ENCODE measurements around the gene CCL7.
"Not testable (repeated sequence)": the region's sequence is repeated elsewhere in the genome, so short reads cannot be mapped to it uniquely, and the experiment has no call there.

CCL7 gene

DNA sequence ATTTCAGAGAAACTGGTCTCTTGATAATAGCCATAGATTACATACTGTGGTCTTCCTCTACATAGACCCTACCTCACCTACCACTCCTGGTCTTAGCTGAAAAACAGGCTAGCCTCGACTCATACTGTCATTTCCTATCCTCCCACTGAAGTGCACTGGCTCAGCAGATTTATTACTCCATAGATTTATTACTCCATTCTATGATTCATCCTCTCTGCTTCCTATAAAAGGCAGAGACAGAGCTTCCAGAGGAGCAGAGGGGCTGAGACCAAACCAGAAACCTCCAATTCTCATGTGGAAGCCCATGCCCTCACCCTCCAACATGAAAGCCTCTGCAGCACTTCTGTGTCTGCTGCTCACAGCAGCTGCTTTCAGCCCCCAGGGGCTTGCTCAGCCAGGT is at the start of gene CCL7:
CCL7 (plus strand) TSS at position 253 of the 400 bp plus-strand sequence; CDS start at position 323, 70 bp downstream.
- DNase-seq (ENCODE audit: low read depth in 2 of 2, low spot score in 1 of 2), result no peak

DNA sequence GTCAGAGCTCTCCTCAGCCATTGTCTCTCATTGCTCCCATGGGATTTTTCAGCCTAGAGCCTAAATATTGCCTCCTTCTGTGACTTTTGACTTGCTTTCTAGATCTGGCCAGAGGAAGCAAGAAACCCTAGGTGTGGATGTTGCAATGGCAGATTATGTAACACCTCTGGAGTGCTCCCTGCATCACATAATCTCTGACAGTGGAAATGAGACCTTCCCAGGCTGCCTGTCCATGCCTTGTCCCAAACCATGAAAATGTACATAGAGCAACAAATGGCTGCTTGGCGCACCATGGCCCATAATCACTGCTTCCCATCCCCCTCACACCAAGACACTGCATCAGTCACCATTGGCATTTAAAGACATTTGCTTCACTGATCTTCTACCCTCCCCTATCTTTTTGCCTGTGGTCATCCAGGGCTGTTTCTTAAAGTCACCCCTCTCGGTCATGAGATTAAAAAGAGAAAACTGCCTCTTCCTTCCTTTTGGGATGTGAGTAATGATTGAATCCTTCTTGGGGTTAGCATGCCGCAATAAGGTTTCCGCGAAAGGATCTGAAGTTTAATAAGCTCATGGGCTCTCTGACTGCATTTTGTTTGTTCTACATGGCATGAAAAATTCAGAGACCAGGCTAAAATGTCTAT is 49.1 kb upstream of the CCL7 start:
- no peak for DNase-seq (ENCODE audit: low read depth in 2 of 2, low spot score in 1 of 2)

DNA sequence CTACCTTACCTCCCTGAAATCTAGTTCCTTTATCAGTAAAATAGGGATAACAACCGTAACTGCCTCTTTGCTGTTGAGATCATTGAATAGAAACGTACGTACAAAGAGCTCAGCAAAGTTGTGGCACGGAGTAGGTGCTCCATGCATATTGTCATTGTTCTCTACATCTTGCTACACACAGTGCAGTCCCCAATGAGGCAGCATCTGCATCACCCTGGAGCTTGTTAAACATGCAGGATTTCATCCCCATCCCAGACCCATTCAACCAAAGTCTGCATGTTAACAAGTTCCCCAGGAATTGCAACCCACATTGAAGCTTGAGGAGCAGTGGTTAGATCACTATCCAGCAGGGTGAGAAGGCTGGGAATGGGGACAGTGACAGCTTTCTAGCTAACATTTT is 48.6 kb upstream of the CCL7 start:
- no peak for DNase-seq (ENCODE audit: low read depth in 2 of 2, low spot score in 1 of 2)

DNA sequence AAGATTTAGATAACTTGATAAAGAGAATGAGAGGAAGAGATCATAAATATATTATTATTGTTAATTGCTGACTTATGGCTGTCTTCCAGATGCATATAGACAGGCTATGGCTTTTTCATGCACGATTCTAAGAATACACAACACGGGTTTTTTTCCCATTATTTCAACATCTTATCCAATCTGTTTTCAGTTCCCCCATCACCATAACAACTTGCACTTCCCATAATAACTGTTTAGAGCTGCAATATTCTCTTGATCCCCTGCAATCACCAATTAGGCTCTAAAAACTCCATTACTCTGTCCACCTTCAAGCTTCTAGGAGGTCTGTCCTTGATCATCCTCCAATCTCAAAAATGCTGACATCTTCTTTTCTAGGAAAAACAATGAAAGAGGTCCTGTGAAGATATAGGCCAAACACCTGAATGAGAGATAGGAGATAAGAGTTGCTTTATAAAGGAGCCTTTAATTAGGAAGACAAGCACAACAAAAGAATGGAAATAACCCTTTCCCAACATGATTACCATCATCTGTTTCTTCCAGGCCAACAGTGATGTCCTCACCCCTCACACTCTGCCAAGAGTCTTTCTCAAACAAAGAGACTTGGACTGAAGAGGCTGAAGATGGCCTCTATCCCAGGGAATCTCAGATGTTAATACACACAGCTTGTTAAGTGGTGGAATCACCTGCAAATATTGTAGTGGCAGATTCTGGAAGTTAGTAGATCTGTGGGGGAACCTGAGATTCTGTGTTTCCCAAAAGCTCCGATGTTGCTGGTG is 47.1 kb upstream of the CCL7 start:
- no peak for DNase-seq (ENCODE audit: low read depth in 2 of 2, low spot score in 1 of 2)

DNA sequence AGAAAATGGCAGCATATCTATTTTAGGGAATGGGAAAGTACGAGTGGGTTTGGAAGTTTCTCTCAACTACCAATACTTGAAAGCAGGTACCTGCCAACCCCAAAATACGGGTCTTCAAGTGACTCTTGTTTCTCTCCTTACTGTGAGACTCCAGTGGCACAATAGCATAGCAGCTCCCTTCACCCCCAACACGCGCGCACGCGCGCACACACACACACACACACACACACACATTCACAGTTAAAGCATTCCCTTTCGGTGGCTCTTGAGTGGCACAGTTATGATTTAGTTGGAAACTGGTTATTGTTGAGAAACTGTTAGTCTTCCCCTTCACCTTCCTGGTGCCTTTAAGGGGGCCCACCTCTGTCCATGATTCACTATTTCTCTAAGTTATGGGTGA is 45.0 kb upstream of the CCL7 start:
- no peak for DNase-seq (ENCODE audit: low read depth in 2 of 2, low spot score in 1 of 2)

DNA sequence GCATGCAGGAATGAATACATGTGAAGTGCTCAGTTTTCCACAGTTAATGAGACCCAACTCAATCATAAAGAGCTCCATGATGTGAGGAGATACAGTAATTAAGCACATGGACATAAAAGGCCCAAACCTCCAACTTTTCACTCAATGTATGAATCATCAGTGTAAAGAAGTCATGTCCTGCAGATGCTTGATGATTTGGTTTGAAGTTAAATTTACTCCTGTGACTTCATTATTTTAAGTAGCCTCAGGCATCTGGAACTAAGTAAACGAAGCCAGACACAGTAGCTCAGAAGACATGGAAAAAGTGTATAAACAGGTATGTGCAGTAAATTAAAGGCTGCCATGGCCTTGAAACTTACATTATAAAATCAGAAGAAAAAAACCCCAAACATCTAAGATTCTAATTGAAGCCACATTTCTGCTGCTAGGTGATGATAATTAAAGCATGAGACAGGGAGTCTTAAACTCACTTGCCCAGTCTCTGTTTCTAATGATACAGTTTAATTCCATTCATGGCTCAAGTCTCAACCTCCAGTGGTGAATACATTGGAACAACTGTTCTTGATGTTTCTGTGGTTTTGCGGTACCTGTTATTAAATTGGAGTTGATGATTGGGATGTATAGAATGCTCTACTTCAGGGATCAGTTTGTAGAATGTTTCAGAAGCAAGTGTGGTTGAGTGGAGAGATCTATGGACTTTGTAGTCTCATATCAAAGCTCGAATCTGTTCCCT is 43.8 kb upstream of the CCL7 start:
- no peak for DNase-seq (ENCODE audit: low read depth in 2 of 2, low spot score in 1 of 2)

DNA sequence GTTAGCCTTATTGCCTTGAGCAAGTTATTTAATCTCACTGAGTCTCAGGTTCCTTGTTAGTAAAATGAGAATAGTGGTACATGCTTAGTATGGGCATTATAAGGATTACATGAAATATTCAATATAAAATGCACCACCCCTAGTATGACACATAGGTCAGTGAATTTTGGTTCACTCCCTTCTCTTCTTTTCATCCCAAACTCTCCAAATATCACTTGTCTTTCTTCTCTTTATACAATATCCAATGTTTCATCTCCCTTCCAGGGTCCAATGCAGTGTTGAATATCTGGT is 43.3 kb upstream of the CCL7 start:
- DNase-seq (ENCODE audit: low read depth in 2 of 2, low spot score in 1 of 2), result no peak

DNA sequence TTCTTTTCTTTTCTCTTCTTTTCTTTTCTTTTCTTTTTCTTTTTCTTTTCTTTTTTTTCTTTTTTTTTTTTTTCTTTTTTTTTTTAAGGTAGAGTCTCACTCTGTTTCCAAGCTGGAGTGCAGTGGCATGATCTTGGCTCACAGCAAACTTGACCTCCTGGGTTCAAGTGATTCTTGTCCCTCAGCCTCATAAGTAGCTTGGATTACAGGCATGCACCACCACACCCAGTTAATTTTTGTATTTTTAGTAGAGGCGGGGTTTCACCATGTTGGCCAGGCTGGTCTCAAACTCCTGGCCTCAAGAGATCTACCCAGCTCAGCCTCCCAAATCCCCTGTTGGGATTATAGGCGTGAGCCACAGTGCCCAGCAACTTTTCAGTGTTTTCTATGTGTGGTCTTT is 42.7 kb upstream of the CCL7 start:
- not testable (repeated sequence) for DNase-seq (ENCODE audit: low read depth in 2 of 2, low spot score in 1 of 2)

DNA sequence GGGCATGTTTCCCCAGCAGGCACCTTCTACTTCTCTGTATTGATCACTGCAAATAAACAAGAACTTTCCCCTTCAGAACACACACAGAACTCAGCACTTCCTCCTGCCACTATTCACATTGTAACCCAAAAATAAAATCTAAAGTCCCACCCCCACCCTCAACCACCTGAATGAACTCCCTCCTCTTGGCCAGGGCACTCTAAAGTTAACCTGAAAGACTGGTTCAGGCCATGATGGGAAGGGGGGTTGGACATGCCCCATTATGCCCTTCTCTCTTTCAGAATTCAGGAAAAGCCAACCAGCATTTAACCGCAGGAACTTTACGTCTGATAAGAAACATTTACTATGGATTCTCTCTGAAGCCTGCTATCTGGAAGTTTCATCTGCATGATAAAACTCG is 42.3 kb upstream of the CCL7 start:
- DNase-seq (ENCODE audit: low read depth in 2 of 2, low spot score in 1 of 2), result no peak

DNA sequence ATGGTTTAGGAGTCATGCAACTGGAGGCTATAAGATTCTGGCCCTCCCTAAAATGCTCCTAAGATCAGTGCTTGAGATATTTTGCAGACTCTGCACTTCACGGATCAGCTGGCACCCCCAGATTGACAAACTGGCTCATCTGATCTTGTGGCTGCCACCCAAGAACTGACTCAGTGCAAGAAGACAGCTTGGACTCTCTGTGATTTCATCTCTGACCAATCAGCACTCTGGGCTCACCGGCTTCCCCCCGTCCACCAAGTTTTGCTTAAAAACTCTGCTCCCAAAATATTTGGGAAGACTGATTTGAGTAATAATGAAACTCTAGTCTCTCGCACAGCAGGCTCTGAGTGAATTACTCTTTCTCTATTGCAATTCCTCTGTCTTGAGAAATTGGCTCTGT is 41.2 kb upstream of the CCL7 start:
- DNase-seq (ENCODE audit: low read depth in 2 of 2, low spot score in 1 of 2), result no peak

DNA sequence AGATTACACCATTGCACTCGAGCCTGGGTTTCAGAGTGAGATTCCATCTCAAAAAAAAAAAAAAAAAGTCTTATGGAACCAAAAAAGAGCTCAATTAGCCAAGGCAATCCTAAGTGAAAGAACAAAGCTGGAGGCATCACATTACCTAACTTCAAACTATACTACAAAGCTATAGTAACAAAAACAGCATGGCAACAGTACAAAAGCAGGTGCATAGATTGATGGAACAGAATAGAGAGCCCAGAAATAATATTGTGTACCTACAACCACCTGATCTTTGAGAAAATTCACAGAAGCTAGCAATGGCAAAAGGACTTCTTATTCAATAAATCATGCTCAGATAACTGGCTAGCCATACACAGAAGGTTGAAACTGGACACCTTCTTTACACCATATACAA is 39.7 kb upstream of the CCL7 start:
- DNase-seq (ENCODE audit: low read depth in 2 of 2, low spot score in 1 of 2), result no peak

DNA sequence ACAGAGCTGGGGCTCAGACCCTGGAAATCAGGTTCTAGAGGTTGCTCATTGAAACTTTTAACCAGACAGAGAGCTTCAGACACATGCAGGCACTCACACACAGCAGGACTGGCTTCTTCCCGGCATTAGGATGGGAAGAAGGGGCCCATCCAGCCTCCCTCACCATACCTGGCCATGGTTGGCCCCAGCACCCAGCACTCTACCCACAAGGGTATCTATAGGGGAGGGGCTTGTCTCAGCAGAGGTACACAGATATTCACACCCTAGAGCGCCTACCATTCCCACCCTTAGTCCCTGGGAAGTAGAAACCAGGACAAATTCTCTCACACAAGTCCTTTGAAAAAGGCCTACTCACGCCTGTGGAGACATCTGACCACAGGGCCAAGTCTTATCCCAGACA is 35.4 kb upstream of the CCL7 start:
- DNase-seq (ENCODE audit: low read depth in 2 of 2, low spot score in 1 of 2), result no peak

DNA sequence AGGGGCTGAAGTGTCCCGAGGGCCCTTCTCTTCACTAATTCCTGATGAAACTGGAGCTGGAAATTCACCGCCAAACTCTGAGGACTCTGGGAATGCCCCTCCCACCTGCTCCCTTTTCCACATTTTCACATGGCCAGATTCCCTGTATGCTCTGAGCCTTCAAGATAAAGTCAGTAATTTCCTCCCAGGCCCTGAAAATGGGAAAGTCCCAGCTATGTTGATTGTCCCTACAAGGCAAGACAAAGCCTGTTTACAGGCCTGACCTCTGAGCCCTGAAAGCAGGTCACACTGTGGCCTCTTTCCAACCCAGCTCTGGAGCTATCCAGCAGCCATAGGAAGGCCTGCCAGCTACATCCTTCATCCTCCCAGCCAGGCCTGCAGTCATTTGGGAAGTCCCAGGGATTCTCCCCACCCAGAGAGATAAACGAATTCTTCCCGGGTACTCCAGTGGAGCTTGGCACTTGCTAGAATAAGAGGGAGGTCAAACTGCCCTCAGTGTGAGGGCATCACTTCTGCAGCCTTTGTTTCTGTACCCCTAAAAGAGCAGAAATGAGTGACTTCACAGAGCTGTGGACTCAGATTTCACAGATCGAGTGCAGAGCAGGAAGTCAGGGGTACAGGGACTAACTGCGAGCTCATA is 34.5 kb upstream of the CCL7 start:
- DNase-seq (ENCODE audit: low read depth in 2 of 2, low spot score in 1 of 2), result no peak

DNA sequence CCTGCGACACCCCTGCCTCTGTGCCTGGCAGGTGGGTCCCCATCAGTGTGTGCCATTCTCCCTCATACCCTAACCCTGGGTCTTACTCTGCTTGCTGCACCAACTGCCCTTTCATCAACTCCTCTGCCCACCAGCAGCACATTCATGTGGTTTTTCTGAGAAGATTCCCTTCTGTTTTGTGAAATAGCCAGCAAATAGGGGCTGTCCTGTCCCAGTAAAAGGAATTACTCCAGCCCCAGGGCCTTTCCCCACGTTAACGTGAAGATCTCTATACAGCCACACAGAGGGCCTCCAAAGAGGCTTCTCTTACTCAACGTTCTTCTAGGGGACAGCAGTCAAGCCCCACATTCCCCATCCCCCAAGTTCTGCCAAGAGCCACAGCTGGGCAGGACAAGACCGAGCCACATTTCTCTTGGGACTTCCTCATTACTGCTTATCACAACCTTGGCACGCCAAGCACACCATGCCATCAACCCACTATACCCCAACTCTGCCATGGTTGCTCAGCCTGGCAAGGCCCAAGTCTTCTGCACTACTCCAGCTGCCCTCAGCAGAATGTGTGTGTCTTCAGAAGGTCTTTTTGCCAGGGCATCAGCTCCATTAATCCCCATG is 33.6 kb upstream of the CCL7 start:
- DNase-seq (ENCODE audit: low read depth in 2 of 2, low spot score in 1 of 2), result no peak

DNA sequence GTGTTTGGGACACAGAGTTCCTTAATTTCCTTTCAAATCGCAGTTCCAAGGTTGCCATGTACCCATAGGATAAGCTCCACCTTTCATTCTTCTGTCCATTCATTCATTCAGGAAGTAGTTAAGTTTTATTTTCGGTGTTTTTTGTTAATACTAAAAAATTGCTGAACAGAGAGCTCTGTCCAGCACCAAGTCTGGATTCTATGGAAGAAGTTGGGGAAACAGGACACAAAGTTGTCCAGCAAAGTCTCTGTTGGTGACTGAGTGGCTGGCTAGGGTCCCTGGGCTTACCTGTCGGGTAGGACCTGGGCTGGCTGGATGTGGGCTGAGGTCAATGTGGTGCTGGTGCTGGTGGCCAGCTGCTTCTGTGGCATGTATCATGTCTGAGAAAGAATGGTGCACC is 32.6 kb upstream of the CCL7 start:
- DNase-seq (ENCODE audit: low read depth in 2 of 2, low spot score in 1 of 2), result no peak

DNA sequence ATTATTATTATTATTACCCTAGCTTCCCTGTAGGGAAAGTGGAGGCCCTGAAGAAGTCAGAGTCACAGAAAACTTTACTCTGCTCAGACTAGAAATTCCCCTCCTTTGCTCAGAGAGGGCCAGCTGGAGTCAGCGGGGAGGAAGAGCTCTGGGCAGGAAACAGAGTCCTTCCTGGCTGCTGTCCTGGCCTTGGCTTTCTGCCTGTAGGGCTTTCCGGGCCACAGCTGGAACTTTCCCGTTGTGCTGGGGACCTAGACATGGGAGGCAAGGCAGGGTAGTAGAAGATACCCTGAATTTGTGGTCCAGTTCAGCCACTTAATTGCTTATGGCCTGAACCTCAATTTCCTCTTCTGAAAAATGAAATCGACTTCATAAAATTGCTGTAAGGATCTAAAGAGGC is 29.0 kb upstream of the CCL7 start:
- no peak for DNase-seq (ENCODE audit: low read depth in 2 of 2, low spot score in 1 of 2)

DNA sequence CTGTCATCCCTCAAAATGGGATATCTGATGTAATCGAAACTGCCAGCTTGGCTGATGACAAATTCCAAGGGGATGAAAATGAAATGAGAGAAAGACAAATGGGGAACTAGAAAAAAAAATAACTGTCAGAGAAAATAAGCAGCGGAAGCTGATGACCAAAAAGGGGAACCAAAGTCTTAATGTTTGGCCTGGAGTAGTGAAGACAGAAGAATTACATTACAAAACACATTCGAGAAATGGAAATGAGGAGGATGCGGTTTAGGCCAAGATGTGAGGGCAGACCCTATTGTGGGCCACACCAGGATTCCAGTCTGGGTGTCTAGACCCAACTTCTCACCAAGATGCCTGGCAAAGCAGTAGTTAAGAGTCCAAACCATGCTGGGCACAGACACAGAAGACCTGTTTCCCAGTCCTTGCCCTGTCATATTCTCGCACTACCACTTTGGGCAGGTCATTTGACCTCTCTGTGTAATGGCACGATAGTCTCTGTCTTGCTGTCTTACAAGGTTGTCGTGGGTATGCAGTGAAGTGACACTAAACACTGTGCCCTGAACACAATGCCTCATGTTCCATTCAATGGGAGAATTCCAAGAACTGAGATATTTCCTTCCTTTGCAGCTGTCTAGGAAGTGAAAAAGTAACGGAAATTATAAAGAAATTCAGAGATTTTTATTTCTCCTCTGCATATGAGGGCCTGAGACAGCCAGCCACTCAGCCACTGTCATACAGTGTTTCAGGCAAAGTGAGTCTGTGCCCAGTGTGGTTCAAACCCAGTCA is 27.2 kb upstream of the CCL7 start:
- no peak for DNase-seq (ENCODE audit: low read depth in 2 of 2, low spot score in 1 of 2)

DNA sequence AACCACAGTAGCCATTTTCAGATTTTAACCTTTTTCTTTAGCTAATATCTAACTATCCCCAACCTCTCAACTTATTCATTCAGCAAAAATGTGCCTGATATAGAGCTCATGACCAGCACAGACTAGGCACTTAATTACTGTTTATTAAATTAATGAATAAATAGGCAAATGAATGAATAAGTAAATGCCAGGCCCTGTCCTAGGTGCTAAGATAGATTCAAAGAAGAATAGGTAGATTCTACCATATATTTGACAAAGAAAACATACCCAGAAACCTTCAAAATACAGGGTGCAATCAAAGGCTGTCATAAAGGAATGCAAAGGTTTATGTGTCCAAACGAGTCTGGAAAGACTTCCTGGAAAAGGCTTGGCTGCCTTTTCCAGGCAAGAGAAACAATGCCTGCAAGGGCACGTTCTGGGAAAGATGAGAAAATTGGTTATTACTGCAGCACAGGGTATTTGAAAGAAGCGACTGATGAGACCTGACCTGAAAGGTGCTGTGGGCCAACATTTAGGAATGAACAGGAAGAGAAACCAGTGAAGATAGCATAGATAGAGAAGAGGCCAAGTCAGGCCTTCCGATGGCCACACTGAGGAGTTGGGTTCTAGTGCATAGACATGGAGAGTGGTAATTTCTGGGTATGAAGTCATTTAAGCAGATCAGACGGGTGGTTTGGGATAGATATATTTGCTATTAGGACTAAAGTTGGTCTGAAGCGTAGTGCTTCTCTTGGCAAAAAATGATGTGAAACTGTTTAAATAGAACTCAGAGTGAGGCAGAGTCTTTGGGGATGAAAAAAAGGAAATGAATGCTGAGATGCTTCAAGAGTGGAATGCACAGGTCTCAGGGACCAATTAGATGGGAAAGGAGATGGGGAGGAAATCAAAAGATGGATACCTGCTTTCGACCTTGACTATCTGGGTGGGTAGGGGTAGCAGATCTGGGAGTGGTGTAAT is 26.4 kb upstream of the CCL7 start:
- no peak for DNase-seq (ENCODE audit: low read depth in 2 of 2, low spot score in 1 of 2)

DNA sequence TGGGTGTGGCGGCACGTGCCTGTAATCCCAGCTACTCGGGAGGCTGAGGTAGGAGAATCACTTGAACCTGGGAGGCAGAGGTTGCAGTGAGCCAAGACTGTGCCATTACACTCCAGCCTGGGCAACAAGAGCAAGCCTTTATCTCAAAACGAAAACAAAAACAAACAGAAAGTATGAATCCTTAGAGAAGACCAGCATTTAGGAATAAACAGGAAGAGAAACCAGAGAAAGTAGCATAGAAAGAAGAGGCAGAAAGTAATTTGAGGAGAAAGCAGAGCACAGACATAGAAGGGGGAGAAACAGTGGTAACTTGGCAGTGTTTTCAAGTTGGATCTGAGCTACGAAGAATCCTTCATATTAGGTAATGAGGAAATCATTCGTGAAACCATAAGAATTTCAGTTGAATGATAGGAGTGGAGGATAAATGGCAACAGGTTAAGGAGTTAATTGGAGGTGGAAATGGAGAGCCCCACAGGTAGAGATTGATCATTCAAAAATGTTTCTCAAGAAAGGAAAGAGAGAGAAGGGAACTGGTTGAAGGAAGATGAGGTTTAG is 24.6 kb upstream of the CCL7 start:
- DNase-seq (ENCODE audit: low read depth in 2 of 2, low spot score in 1 of 2), result no peak

All from stimulated activated CD8-positive, alpha-beta memory T cell treated with anti-CD3 and anti-CD28 coated beads, Interleukin-4, amount 100 ng/mL, for 1 hour (primary cell).